ENCODE results near the gene PAPSS1.

PAPSS1 gene

DNA sequence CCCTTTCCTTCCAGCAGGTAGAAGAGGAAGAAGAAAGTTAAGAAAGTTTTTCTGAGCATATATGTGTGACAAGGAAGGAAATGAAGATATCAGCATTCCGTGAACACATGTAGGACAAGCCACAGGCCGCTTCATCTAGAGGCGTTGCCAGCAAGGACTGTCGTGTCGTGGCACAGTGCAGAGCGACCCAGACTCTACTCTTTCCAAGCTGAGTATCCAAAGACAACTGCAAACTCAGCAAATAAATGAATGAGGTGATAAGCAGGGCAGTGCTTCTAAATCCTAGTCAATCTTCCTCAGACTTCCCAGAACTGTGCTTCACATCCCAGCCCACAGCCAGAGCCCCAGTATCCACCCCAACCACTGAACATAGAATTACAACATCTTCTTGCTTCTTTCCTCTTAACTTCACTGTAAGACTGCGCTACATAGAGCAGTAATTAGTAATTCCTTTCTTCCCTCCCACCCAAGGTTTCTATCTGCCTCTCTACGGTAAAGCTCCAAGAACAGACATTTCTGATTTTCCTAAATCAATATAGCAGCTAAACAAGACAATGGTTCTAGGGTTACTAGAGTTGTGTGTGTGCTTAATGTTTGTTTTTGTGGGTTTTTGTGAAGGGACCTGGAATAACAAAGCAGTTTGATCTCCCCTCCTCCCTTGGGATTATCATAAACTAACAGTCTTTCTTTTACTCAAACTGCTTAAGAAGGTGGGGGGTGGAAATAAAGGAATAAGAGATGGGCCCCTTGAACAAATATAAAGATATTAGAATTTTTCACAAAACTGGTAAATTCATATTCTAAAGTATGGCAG is 71.6 kb downstream of the PAPSS1 start:
- no peak for TF ChIP-seq SPI1 (IDR thresholded peaks at IDR 0.05; ENCODE audit: borderline replicate concordance, low read depth)
- TF ChIP-seq, protein P1, sequence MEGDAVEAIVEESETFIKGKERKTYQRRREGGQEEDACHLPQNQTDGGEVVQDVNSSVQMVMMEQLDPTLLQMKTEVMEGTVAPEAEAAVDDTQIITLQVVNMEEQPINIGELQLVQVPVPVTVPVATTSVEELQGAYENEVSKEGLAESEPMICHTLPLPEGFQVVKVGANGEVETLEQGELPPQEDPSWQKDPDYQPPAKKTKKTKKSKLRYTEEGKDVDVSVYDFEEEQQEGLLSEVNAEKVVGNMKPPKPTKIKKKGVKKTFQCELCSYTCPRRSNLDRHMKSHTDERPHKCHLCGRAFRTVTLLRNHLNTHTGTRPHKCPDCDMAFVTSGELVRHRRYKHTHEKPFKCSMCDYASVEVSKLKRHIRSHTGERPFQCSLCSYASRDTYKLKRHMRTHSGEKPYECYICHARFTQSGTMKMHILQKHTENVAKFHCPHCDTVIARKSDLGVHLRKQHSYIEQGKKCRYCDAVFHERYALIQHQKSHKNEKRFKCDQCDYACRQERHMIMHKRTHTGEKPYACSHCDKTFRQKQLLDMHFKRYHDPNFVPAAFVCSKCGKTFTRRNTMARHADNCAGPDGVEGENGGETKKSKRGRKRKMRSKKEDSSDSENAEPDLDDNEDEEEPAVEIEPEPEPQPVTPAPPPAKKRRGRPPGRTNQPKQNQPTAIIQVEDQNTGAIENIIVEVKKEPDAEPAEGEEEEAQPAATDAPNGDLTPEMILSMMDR (IDR thresholded peaks at IDR 0.05; ENCODE audit: insufficient read depth, low read length) = no peak
- TF ChIP-seq, protein P2, sequence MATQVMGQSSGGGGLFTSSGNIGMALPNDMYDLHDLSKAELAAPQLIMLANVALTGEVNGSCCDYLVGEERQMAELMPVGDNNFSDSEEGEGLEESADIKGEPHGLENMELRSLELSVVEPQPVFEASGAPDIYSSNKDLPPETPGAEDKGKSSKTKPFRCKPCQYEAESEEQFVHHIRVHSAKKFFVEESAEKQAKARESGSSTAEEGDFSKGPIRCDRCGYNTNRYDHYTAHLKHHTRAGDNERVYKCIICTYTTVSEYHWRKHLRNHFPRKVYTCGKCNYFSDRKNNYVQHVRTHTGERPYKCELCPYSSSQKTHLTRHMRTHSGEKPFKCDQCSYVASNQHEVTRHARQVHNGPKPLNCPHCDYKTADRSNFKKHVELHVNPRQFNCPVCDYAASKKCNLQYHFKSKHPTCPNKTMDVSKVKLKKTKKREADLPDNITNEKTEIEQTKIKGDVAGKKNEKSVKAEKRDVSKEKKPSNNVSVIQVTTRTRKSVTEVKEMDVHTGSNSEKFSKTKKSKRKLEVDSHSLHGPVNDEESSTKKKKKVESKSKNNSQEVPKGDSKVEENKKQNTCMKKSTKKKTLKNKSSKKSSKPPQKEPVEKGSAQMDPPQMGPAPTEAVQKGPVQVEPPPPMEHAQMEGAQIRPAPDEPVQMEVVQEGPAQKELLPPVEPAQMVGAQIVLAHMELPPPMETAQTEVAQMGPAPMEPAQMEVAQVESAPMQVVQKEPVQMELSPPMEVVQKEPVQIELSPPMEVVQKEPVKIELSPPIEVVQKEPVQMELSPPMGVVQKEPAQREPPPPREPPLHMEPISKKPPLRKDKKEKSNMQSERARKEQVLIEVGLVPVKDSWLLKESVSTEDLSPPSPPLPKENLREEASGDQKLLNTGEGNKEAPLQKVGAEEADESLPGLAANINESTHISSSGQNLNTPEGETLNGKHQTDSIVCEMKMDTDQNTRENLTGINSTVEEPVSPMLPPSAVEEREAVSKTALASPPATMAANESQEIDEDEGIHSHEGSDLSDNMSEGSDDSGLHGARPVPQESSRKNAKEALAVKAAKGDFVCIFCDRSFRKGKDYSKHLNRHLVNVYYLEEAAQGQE (IDR thresholded peaks at IDR 0.05; ENCODE audit: insufficient replicate concordance, low read depth) = no peak
- no peaks in the 10 kb centered on the region for H3K27me3 ChIP-seq (ENCODE audit: insufficient read depth, poor library complexity, severe bottlenecking)
- no peak overlapping the region for H3K4me3 ChIP-seq (replicated peaks; ENCODE audit: insufficient read depth, low read length)
- H3K27ac ChIP-seq (replicated peaks) = no peak overlapping the region
- no peak for DNase-seq (ENCODE audit: low read depth in 1 of 2, low spot score in 1 of 2)

DNA sequence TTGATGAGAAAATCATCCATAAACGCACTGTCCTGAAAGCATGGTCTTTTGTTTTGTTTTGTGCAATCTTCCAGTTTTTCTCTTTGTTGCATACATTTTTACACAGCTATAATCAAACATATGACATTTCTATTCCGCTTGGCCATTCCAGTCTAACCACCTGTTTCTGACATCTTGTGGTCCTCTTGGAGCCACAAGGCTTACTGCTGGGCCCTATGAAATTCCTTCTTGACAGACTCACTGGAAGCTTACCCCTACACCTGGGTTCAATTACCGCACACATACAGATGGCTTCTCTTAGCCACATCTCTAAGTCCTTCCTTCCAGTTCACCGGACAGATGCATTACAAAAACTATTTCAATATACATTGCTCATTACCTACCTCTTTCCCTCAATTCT is 72.4 kb downstream of the PAPSS1 start:
- Histone ChIP-seq H3K27me3 (ENCODE audit: insufficient read depth, poor library complexity, severe bottlenecking) (no peaks in the 10 kb centered on the region), H3K4me3 (replicated peaks; ENCODE audit: insufficient read depth, low read length) (no peak overlapping the region), H3K27ac (replicated peaks) (no peak overlapping the region)
- no peak for DNase-seq (ENCODE audit: low read depth in 1 of 2, low spot score in 1 of 2)
- TF ChIP-seq, protein P1 (IDR thresholded peaks at IDR 0.05; ENCODE audit: insufficient read depth, low read length) = no peak
- no peak for TF ChIP-seq SPI1 (IDR thresholded peaks at IDR 0.05; ENCODE audit: borderline replicate concordance, low read depth)
- TF ChIP-seq, protein P2 (IDR thresholded peaks at IDR 0.05; ENCODE audit: insufficient replicate concordance, low read depth) = no peak
- no peak for TF ChIP-seq GABPA (IDR thresholded peaks at IDR 0.05; ENCODE audit: low read depth)
- TF ChIP-seq POLR2AphosphoS5 (IDR thresholded peaks at IDR 0.05; ENCODE audit: low read depth) = no peak

DNA sequence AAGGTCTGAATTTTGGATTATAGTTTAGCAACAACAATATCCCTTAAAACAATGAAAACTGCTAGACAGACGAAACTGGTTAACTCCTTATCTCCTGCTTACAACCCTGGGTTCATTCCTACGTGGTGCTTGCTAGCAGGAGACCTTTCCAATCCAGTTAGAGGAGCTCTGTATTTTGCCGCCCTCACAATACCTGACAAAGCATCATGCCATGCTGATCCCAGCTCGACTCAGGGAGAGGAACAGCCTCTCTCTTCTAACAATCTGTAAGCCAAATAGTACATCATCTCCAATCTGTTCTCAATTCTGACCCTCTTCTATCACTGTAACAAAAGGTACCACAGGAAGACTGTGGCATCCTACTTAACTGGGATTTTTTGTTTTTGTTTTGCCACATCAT is 74.4 kb downstream of the PAPSS1 start:
- Histone ChIP-seq H3K27ac (replicated peaks) (no peak overlapping the region), H3K4me3 (replicated peaks; ENCODE audit: insufficient read depth, low read length) (no peak overlapping the region), H3K27me3 (ENCODE audit: insufficient read depth, poor library complexity, severe bottlenecking) (no peaks in the 10 kb centered on the region)
- no peak for DNase-seq (ENCODE audit: low read depth in 1 of 2, low spot score in 1 of 2)
- no peak for TF ChIP-seq POLR2AphosphoS5 (IDR thresholded peaks at IDR 0.05; ENCODE audit: low read depth)
- TF ChIP-seq, protein P2 (IDR thresholded peaks at IDR 0.05; ENCODE audit: insufficient replicate concordance, low read depth) = no peak
- TF ChIP-seq SPI1 (IDR thresholded peaks at IDR 0.05; ENCODE audit: borderline replicate concordance, low read depth) = no peak
- TF ChIP-seq, protein P1 (IDR thresholded peaks at IDR 0.05; ENCODE audit: insufficient read depth, low read length) = no peak
- no peak for TF ChIP-seq GABPA (IDR thresholded peaks at IDR 0.05; ENCODE audit: low read depth)
